GM18858 (cell line): ENCODE measurements around the gene SNCG.
"Not testable (repeated sequence)": the region's sequence is repeated elsewhere in the genome, so short reads cannot be mapped to it uniquely, and the experiment has no call there.

Experiments
- ATAC-seq: cut with Tn5 transposase; IDR thresholded peaks from one replicate; pipeline ENCODE4 v1.9.1; 2021; ENCODE audit not compliant: unreplicated experiment

SNCG gene

DNA sequence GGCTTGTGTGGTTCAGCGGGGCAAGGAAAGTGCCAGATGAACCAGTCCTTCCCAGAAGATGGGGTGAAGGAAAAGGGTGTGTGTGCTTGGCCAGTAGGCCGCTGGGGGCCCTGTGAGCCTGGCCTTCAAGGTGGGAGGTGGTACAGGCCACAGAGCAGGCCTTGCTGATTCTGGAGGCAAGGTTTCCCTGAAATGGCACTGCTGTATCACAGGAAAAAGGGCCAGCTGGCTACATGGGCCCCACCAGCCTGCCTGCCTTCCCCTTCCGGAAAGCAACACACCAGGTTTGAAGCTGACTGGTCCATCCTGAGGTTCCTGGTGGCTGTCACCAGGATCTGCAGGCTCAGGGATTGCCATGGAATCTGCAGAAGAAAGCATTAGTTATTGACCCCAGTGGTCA lies 13.5 kb upstream of the SNCG start:
- ATAC-seq = no peak

DNA sequence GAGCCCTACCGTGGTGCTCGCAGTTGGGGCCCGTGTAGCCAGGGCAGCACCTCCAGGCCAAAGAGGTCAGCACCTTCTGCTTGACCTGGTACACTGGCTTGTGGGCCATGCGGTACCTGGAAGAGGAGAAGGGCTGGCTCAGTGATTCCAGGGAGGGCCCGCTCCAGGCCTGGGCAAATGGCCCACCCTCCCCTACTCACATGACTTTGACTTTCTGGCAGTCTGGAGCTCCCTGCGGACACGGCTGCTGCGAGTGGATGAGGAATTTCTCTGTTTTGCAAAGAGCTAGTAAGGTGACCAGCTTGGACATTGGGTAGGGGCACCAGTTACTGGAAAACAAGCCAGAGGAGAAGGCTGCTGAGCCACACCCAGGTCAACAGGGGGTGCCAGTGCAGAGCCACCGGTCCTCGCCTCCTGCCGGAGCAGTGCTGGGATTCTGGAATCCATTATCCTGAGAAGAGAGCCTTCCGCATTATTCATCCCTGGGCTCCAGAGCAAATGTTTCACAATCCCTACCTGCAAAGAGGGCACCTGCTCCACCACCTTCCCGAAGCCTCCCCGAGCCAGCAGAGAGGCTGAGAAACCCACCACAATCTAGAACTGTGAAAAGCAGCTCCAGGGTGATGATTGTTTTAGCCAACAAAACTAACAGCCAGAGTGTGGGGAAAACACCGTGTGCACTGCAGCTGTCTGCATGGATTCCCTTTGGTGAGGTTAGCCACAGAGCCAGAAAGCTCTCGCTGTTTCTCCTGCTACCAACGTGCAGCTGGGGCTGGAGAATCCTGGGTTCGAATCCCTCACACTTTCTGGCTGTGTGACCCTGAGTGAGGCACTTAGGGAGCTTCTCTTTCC lies 12.8 kb upstream of the SNCG start:
- ATAC-seq = no peak

DNA sequence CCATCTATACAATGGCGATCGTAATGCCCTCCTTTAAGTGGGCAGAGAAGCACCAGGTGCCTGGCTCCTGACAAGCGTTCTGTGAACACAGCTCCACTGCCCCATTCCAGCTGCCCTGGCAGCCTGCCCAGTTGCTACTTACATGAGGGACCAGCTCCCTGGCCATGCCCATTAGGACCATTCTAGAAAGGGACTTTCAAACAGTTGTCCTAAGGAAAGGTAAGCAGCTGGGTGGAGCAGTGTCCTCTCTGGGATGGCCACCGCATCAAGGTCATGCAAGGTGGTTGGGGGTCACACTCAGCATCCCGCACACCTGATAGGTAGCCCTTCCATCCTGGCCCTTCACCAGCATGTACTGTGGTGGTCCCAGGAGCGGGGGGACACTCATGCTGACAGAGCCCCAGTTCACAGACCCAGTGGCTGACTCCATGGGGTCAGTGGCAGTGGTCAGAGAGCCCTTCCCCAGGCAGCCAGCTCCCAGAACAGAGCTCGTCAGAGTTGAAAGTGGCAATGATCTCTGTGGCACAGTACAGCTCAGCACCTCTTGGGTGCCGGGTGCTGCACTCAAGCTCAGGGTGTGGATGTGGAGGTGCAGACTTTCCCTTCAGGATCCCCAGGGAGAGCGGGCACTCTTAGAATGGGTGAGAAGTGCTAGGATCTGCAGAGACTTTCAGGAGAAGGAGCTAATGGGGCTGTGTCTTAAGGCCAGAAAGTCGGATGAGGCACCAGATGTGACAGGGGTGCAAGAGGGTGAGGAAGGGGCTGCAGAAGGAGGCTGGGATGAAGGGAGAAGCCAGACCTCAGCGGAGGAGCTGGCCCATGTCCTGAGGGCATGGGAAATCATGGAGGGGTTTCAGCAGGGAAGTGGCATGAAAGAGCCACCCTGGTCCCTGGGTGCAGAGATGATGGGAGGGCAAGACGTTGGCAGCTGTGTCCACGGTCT lies 11.9 kb upstream of the SNCG start:
- ATAC-seq = no peak

DNA sequence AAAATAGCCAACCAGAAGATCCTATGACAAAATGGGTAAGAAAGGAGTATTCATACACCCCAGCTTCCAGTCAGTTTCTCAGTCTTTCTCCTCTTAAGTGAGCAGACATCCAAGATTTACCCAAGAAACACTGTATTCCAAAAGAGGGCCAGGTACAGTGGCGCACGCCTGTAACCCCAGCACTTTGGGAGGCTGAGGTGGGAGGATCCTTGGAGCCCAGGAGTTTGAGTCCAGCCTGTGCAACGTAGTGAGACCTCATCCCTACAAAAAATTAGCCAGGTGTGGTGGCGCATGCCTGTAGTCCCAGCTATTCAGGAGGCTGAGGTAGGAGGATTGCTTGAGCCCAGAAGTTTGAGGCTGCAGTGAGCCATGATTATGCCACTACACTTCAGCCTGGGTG lies 10.6 kb upstream of the SNCG start:
- ATAC-seq = not testable (repeated sequence)

GRCh38 chr10:86950349-86950748 lies 8.1 kb upstream of the SNCG start:
- no peak for ATAC-seq

DNA sequence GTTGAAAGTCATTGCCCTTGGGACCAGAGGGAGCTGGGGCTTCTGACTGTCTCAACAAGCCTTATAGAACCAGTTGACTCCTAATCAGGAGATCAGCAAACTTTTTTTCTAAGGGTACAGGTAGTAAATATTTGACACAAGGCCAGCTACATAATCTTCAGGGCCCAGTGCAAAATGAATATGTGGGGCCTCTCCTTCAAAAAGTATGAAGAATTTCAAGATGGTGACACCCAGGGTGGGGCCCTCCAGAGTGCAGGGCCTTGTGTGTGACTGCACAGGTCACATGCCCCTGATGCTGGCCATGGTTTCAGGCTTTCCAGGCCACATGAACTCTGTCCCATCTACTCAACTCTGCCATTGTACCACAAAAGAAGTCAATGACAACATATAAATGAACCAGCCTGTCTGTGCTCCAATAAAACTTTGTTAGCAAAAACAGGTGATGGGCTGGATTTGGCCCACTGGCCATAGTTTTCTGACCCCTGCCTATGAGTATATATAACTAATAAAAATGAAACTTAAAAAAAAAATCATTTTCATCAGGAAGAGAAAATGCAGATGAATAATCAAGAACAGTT lies 7.1 kb upstream of the SNCG start:
- no peak for ATAC-seq

DNA sequence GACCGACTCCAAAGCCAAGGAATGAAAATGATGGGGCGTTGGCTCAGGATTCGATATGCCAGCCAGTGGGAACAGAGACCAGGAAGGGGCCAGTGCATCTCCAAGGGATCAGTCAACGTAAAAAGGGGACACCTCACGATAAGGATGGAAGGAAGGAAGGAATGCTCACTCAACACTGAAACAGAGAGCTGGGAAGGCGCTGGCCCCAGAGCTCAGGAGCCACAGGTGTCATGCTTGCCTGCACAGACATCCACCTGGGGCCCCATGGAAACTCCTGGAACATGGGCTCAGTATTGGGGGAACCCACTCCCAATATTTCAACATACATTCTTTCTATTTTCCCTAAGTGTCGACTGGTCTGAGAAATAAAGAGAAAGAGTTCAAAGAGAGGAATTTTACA lies 6.3 kb upstream of the SNCG start:
- no peak for ATAC-seq

GRCh38 chr10:86952697-86953096 lies 5.7 kb upstream of the SNCG start:
- ATAC-seq = not testable (repeated sequence)

DNA sequence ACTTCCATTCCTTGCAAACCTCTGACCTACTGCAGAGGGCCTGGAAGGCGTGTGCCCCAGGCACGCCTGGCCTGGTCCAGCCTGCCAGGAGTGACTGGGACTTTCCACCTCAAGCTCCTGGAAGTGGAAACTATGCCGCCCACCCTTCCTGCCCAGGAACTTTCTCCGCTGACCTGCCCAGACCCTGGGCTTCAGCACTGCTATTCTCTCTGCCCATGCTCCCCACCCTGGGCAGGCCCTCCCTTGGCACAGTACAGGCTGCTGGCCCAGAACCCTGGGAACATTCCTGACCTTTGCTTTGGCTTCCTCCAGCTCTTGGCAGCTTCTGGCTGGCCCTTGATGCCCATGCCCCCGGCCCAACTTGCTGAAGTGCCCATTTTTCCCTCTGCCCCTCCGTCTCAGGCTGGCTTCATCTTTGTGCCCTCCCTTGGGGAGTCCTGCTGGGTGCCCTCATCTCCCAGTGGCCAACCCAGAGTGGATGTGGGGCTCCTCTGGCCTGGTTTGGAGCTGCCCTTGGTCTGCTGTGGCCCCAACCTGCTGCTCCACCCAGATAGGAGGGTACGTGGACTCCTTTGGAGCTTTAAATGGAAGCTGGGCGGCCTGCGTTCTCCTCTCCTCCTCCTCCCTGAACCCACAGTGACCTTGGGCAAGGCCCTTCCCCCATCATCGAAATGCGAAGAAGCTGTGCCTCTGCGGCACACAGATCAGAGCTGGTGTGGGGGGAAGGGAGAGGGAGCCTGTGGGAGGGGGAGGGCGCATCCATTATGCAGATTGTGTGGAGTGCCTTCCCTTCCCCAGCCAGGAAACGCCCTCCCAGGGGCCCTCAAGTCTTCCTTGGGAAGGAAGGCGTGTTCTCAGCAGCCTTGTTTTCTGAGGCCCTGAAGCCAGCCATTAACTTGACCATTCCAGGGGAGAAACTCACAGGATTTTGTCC lies 4.4 kb upstream of the SNCG start:
- no peak for ATAC-seq

GRCh38 chr10:86954681-86955500 lies 3.5 kb upstream of the SNCG start:
- ATAC-seq = no peak

DNA sequence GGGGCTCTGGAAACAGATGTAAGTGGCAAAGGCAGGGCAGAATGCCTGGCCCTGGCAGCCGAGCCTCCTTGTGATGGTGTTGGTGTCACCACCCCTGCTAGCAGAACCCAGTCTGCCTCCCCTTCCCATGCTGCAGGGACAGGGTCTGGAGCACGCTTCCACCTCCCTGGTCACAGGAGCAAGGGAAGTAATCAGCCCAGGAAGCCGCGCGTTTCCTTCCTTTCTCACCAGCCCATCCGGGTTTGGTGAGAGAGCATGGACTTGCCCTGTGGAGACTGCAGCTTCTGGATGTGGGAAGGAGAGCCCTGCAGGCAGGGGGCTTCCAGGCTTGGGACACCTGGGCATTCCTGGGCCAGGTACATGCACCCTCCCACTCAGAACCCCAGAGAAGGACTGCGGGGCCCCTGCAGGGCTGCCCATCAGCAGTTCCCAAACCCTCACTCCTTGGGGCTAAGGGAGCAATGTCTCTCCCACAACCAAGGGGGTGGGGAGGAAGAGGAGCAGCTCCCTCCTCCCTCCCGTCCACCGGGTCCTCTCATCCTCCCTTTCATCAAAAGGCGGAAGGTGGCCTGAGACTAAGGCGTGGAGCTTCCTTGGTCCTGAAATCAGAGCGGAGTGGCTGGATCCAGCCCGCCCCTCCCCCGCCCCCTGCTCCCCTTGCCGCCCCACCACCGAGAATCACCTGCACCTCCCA lies 2.8 kb upstream of the SNCG start:
- ATAC-seq = no peak

DNA sequence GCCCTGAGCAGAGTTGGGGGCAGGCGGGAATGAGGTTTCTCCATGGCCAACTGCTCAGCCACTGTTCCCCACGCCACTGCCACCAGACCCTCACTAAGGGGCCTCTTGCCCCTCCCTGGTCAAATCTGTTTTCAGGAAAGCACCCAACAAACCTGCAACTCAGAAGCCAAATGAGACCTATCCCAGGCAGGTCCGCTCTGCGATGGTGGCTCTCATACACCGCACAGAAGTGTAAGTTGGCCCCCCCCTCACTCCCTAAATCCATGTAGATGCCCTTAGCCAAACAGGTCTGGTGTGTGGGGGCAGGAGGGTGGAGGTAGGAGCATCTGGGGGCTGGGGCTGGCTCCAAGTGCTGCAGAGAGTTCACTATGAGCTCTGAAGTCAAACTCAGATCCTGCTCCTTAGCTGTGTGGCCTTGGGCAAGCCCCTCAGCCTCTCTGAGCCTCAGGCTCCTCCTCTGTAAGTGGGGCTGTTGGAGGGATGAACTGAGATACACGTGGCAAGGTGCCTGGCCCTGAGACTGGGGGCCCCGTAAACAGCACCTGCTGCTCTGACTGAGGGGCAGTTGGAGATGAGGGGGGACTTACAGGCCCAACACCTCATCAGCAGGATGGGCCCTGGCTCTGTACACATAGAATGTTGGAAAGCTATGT lies 2.1 kb upstream of the SNCG start:
- ATAC-seq = no peak

- no peak for ATAC-seq
Measured at GRCh38 chr10:86956848-86957448, 1.5 kb upstream of the SNCG start.

DNA sequence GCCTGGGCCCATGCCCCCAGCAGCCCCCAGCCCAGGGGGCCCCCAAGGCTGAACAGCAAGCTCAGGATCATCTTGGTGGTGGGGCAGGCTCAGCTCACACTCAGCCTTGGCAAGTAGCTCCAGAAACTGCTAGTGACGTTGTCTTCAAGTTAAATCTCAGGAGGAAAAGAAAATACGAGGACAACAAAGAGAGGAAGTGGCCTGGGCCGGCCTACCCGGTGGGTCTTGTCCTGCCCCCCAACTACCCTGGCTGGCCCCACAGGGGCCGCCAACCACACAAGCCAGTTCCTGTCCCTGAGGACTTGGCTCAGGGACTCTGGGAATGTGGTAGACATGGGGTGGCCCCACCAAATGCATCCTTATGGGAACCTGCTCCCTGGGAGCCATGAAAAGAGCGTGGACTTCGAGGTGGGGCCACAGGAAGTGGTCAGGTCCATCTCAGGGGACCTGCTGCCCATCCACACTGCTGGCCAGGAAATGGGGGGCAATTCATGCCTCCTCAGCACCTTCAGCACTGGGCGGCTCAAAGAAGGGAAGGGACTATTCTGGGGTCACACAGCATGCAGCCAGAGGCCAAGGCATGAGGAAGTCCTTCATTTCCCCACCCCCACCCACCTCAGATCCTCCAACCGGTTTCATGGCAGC lies 806 bp upstream of the SNCG start, which contains the start of gene MMRN2:
Gene MMRN2 (minus strand): TSS at position 145 of the 645 bp plus-strand sequence. CDS start 74 bp downstream, at position 71.
- ATAC-seq = no peak

GRCh38 chr10:86958901-86959736 lies 720 bp downstream of the SNCG start:
- ATAC-seq = no peak

DNA sequence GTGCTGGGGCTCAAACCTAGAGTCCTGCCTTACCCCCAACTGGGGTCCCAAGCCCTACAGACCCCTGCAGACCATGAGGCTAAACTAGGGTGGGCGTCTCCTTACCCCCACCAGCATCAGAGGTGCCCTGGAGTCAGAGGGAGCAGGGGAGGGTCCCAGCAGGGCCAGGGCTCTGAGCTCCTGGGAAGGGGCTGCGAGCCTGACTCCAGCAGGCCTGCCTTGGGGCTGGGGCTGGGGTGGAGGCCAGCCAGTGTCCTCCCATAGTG lies 1.3 kb downstream of the SNCG start:
- ATAC-seq = no peak
